Activated CD8-positive, alpha-beta memory T cell treated with anti-CD3 and anti-CD28 coated beads, Interleukin-2, amount 50 U/mL, for 24 hours (primary cell): ENCODE measurements around the gene ATAD3B.
"Not testable (repeated sequence)": the region's sequence is repeated elsewhere in the genome, so short reads cannot be mapped to it uniquely, and the experiment has no call there.

Experiments used
- DNase-seq: peaks from one replicate; pipeline ENCODE4 v3.0.0-alpha.2; 2020; ENCODE audit errors: extremely low read depth

Gene ATAD3B

GRCh38 chr1:1450616-1451015, 20.9 kb upstream of the ATAD3B start:
- not testable (repeated sequence) for DNase-seq

GRCh38 chr1:1451696-1452364, 19.7 kb upstream of the ATAD3B start:
- DNase-seq, result no peak

GRCh38 chr1:1452365-1452739, 19.2 kb upstream of the ATAD3B start:
- not testable (repeated sequence) for DNase-seq

GRCh38 chr1:1452882-1453281, 18.7 kb upstream of the ATAD3B start:
- no peak for DNase-seq

- DNase-seq, result not testable (repeated sequence)
Observed at GRCh38 chr1:1454286-1455056, 17.1 kb upstream of the ATAD3B start.

- DNase-seq, result no peak
Observed at GRCh38 chr1:1455366-1455884, 16.1 kb upstream of the ATAD3B start.

GRCh38 chr1:1455934-1456333, 15.6 kb upstream of the ATAD3B start:
- DNase-seq, result not testable (repeated sequence)

GRCh38 chr1:1456683-1457255, 14.8 kb upstream of the ATAD3B start:
- not testable (repeated sequence) for DNase-seq

- not testable (repeated sequence) for DNase-seq
Observed at GRCh38 chr1:1459156-1459555, 12.4 kb upstream of the ATAD3B start.

GRCh38 chr1:1459711-1460110, 11.9 kb upstream of the ATAD3B start:
- DNase-seq, result not testable (repeated sequence)

- DNase-seq, result no peak
Observed at GRCh38 chr1:1460540-1461130, 10.9 kb upstream of the ATAD3B start.

GRCh38 chr1:1461721-1462317, 9.7 kb upstream of the ATAD3B start:
- no peak for DNase-seq

GRCh38 chr1:1462318-1462966, 9.1 kb upstream of the ATAD3B start:
- DNase-seq, result no peak

- no peak for DNase-seq
Observed at GRCh38 chr1:1463312-1463711, 8.3 kb upstream of the ATAD3B start.

- not testable (repeated sequence) for DNase-seq
Observed at GRCh38 chr1:1468196-1468985, 3.2 kb upstream of the ATAD3B start.

GRCh38 chr1:1470626-1471388, 758 bp upstream of the ATAD3B start:
- no peak for DNase-seq

- DNase-seq, result not testable (repeated sequence)
Observed at GRCh38 chr1:1472053-1472876, 700 bp downstream of the ATAD3B start.

- DNase-seq, result not testable (repeated sequence)
Observed at GRCh38 chr1:1476011-1476410, 4.4 kb downstream of the ATAD3B start.

- DNase-seq, result no peak
Observed at GRCh38 chr1:1477206-1477605, 5.6 kb downstream of the ATAD3B start.
